ENCODE results near the gene TMEM63C.

Gene TMEM63C

GRCh38 chr14:77265561-77266335 is 84.2 kb downstream of the TMEM63C start:
- Histone ChIP-seq H3K36me3 (replicated peaks; ENCODE audit: insufficient read depth, low read length) (no peaks in the 10 kb centered on the region), H3K4me3 (ENCODE audit: low read length) (no peak overlapping the region), H2AFZ (ENCODE audit: low read length) (no peak overlapping the region), H3F3A (ENCODE audit: insufficient read depth, low read length) (no peaks in the 10 kb centered on the region), H3K9ac (ENCODE audit: low read length) (no peak overlapping the region), H4K20me1 (ENCODE audit: insufficient read depth, low read length) (no peaks in the 10 kb centered on the region), H3K79me2 (ENCODE audit: low read length) (no peaks in the 10 kb centered on the region), H3K27ac (ENCODE audit: low read length) (no peak overlapping the region), H3K4me1 (ENCODE audit: low read length) (no peaks in the 10 kb centered on the region), H3K27me3 (replicated peaks; ENCODE audit: insufficient read depth, low read length) (no peaks in the 10 kb centered on the region; the same call in 1 of the 2 replicates), H3K9me3 (replicated peaks; ENCODE audit: insufficient read depth, low read length) (no peaks in the 10 kb centered on the region), H3K4me2 (ENCODE audit: low read depth, low read length) (no peak overlapping the region), H3K9me2 (replicated peaks; ENCODE audit: insufficient read depth, low read length) (no peaks in the 10 kb centered on the region)
- DNase-seq = no peak
- TF ChIP-seq EZH2phosphoT487 (IDR thresholded peaks at IDR 0.05; ENCODE audit: low read length) (no peak), EZH2 (optimal IDR thresholded peaks at IDR 0.05; ENCODE audit: low read depth, low read length) (no peak)
- TF ChIP-seq, protein P1, sequence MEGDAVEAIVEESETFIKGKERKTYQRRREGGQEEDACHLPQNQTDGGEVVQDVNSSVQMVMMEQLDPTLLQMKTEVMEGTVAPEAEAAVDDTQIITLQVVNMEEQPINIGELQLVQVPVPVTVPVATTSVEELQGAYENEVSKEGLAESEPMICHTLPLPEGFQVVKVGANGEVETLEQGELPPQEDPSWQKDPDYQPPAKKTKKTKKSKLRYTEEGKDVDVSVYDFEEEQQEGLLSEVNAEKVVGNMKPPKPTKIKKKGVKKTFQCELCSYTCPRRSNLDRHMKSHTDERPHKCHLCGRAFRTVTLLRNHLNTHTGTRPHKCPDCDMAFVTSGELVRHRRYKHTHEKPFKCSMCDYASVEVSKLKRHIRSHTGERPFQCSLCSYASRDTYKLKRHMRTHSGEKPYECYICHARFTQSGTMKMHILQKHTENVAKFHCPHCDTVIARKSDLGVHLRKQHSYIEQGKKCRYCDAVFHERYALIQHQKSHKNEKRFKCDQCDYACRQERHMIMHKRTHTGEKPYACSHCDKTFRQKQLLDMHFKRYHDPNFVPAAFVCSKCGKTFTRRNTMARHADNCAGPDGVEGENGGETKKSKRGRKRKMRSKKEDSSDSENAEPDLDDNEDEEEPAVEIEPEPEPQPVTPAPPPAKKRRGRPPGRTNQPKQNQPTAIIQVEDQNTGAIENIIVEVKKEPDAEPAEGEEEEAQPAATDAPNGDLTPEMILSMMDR (IDR thresholded peaks at IDR 0.05; ENCODE audit: low read length) = no peak

- TF ChIP-seq EZH2 (optimal IDR thresholded peaks at IDR 0.05; ENCODE audit: low read depth, low read length) (no peak), EZH2phosphoT487 (IDR thresholded peaks at IDR 0.05; ENCODE audit: low read length) (no peak)
- TF ChIP-seq, protein P1 (IDR thresholded peaks at IDR 0.05; ENCODE audit: low read length) = no peak
- Histone ChIP-seq H4K20me1 (ENCODE audit: insufficient read depth, low read length) (no peaks in the 10 kb centered on the region), H3K36me3 (replicated peaks; ENCODE audit: insufficient read depth, low read length) (no peaks in the 10 kb centered on the region), H3K4me2 (ENCODE audit: low read depth, low read length) (no peak overlapping the region), H3K9ac (ENCODE audit: low read length) (no peak overlapping the region), H2AFZ (ENCODE audit: low read length) (no peak overlapping the region), H3K9me2 (replicated peaks; ENCODE audit: insufficient read depth, low read length) (no peaks in the 10 kb centered on the region), H3K27ac (ENCODE audit: low read length) (no peak overlapping the region), H3K4me1 (ENCODE audit: low read length) (no peaks in the 10 kb centered on the region), H3K27me3 (replicated peaks; ENCODE audit: insufficient read depth, low read length) (no peaks in the 10 kb centered on the region; the same call in 1 of the 2 replicates), H3F3A (ENCODE audit: insufficient read depth, low read length) (no peaks in the 10 kb centered on the region), H3K4me3 (ENCODE audit: low read length) (no peak overlapping the region), H3K79me2 (ENCODE audit: low read length) (no peaks in the 10 kb centered on the region), H3K9me3 (replicated peaks; ENCODE audit: insufficient read depth, low read length) (no peaks in the 10 kb centered on the region)
- no peak for DNase-seq
Measured at GRCh38 chr14:77266336-77266735, 84.7 kb downstream of the TMEM63C start.

- H3K4me2 ChIP-seq (ENCODE audit: low read depth, low read length) = no peak overlapping the region
- no peak overlapping the region for H2AFZ ChIP-seq (ENCODE audit: low read length)
- H3F3A ChIP-seq (ENCODE audit: insufficient read depth, low read length) = no peaks in the 10 kb centered on the region
- no peak overlapping the region for H3K9ac ChIP-seq (ENCODE audit: low read length)
- H3K4me1 ChIP-seq (ENCODE audit: low read length) = no peaks in the 10 kb centered on the region
- DNase-seq = no peak
- TF ChIP-seq EZH2phosphoT487 (IDR thresholded peaks at IDR 0.05; ENCODE audit: low read length) (no peak), EZH2 (optimal IDR thresholded peaks at IDR 0.05; ENCODE audit: low read depth, low read length) (no peak)
- TF ChIP-seq, protein P1 (IDR thresholded peaks at IDR 0.05; ENCODE audit: low read length) = no peak
- H3K4me3 ChIP-seq (ENCODE audit: low read length) = no peak overlapping the region
- no peaks in the 10 kb centered on the region for H3K9me3 ChIP-seq (replicated peaks; ENCODE audit: insufficient read depth, low read length)
- no peaks in the 10 kb centered on the region for H3K79me2 ChIP-seq (ENCODE audit: low read length)
- H3K27ac ChIP-seq (ENCODE audit: low read length) = no peak overlapping the region
- H3K27me3 ChIP-seq (replicated peaks; ENCODE audit: insufficient read depth, low read length) = no peaks in the 10 kb centered on the region; the same call in 1 of the 2 replicates
- H3K36me3 ChIP-seq (replicated peaks; ENCODE audit: insufficient read depth, low read length) = no peaks in the 10 kb centered on the region
- no peaks in the 10 kb centered on the region for H4K20me1 ChIP-seq (ENCODE audit: insufficient read depth, low read length)
- H3K9me2 ChIP-seq (replicated peaks; ENCODE audit: insufficient read depth, low read length) = no peaks in the 10 kb centered on the region
Measured at GRCh38 chr14:77267937-77268699, 86.5 kb downstream of the TMEM63C start.

Measured in MM.1S (cell line).